ENCODE measurements around the gene CORO2A. TPM values are rescaled to one million over a fixed set of nuclear protein-coding genes. Genes with fewer than 3 reads are reported as not detected.

The CORO2A gene
- total and polyA plus RNA-seq, 2 of the 13 experiments (the other 11 are each of a cell fraction or from before 2014, with no cell fraction given), result 14.4 to 15.3 TPM

DNA sequence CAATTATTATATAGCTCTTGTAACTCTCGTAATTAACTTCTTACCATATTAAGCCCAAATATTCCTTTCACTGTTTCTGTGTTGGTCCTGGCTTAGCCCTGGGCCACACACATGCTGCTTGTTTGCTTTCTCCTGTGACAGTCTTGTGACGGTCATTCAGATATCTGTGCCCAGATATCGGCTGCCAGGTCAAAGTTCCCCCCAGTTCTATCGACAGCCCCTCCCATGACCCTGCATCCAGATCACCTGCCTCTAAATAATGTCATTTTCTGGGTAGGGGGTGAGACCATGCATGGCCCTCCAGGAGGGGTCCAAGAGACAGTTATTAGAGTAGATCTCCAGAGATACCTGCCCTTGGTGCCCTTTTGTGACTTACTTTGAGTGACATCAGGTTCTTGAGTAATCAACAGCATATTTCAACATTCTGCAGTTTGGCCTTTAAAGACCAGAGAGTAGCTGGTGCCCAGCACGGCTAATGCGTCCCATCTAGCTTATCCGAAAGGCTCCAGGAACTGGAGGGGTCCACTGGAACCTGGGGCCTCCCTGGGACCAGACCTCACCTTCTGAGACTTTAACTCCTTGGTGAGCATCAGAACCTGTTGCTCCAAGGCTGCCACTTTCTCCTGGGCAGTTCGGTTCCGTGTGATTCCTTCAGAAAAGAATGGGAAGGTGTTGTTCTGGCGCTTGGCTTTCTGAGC lies 36.1 kb upstream of the CORO2A start (continued):
- no peak for TF ChIP-seq STAG1 (CRISPR knock-in tag; IDR thresholded peaks at IDR 0.05)
- no peak for TF ChIP-seq DR1 (CRISPR knock-in tag; IDR thresholded peaks at IDR 0.05)
- TF ChIP-seq ZNF687 (CRISPR knock-in tag; IDR thresholded peaks at IDR 0.05), result no peak
- no peak for TF ChIP-seq PLRG1 (conservative IDR thresholded peaks at IDR 0.05)
- TF ChIP-seq AGO1 (IDR thresholded peaks at IDR 0.05; ENCODE audit: low read depth, low read length, poor library complexity, severe bottlenecking), result no peak
- no peak for TF ChIP-seq ZNF24 (IDR thresholded peaks at IDR 0.05)
- 0 out of 2 replicates have a peak, but pooled peaks have one; percentile 22 for TF ChIP-seq HMG20B (CRISPR knock-in tag; conservative IDR thresholded peaks at IDR 0.05)
- TF ChIP-seq MYC (CRISPR knock-in tag; IDR thresholded peaks at IDR 0.05; ENCODE audit: borderline replicate concordance), result no peak; the same call in 1 of the 2 replicates
- TF ChIP-seq MEIS2 (CRISPR knock-in tag; IDR thresholded peaks at IDR 0.05), result no peak; the same call in 1 of the 2 replicates
- TF ChIP-seq, protein P1, sequence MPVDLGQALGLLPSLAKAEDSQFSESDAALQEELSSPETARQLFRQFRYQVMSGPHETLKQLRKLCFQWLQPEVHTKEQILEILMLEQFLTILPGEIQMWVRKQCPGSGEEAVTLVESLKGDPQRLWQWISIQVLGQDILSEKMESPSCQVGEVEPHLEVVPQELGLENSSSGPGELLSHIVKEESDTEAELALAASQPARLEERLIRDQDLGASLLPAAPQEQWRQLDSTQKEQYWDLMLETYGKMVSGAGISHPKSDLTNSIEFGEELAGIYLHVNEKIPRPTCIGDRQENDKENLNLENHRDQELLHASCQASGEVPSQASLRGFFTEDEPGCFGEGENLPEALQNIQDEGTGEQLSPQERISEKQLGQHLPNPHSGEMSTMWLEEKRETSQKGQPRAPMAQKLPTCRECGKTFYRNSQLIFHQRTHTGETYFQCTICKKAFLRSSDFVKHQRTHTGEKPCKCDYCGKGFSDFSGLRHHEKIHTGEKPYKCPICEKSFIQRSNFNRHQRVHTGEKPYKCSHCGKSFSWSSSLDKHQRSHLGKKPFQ (CRISPR knock-in tag; IDR thresholded peaks at IDR 0.05; ENCODE audit: insufficient replicate concordance), result no peak
- TF ChIP-seq, protein P2, sequence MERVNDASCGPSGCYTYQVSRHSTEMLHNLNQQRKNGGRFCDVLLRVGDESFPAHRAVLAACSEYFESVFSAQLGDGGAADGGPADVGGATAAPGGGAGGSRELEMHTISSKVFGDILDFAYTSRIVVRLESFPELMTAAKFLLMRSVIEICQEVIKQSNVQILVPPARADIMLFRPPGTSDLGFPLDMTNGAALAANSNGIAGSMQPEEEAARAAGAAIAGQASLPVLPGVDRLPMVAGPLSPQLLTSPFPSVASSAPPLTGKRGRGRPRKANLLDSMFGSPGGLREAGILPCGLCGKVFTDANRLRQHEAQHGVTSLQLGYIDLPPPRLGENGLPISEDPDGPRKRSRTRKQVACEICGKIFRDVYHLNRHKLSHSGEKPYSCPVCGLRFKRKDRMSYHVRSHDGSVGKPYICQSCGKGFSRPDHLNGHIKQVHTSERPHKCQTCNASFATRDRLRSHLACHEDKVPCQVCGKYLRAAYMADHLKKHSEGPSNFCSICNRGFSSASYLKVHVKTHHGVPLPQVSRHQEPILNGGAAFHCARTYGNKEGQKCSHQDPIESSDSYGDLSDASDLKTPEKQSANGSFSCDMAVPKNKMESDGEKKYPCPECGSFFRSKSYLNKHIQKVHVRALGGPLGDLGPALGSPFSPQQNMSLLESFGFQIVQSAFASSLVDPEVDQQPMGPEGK (CRISPR knock-in tag; IDR thresholded peaks at IDR 0.05), result peak; percentile 57; the same call in 1 of the 2 replicates
- 0 out of 2 replicates have a peak, but pooled peaks have one; percentile 11 for TF ChIP-seq ATF7 (IDR thresholded peaks at IDR 0.05)
- no peak for TF ChIP-seq ATF7 (CRISPR knock-in tag; IDR thresholded peaks at IDR 0.05)
- TF ChIP-seq ZNF770 (CRISPR knock-in tag; IDR thresholded peaks at IDR 0.05), result no peak
- no peak; the same call in 1 of the 2 replicates for TF ChIP-seq ZGPAT (CRISPR knock-in tag; IDR thresholded peaks at IDR 0.05)
- no peak for TF ChIP-seq ZNF230 (CRISPR knock-in tag; IDR thresholded peaks at IDR 0.05)

All from HepG2 (cell line).